GM19372 (cell line): ENCODE results near the gene HS3ST6.
"Not testable (repeated sequence)": the region's sequence is repeated elsewhere in the genome, so short reads cannot be mapped to it uniquely, and the experiment has no call there.

Source experiments
- ATAC-seq: cut with Tn5 transposase; IDR thresholded peaks from one replicate; pipeline ENCODE4 v1.9.1; 2021; ENCODE audit warnings: mild to moderate bottlenecking, low read depth, moderate library complexity; ENCODE audit not compliant: unreplicated experiment

HS3ST6 gene

GRCh38 chr16:1918351-1919326 lies at the start of gene HS3ST6:
Gene HS3ST6 (minus strand): TSS chr16:1918415. CDS start chr16:1918323, 92 bp downstream.
- no peak for ATAC-seq

- no peak for ATAC-seq
These were observed 48.2 kb upstream of the HS3ST6 start, which contains the start of gene RNF151 for GRCh38 chr16:1966460-1966859. Gene RNF151 (plus strand): TSS chr16:1966856. CDS start chr16:1966882, 26 bp downstream.

- no peak for ATAC-seq
These were observed 47.3 kb upstream of the HS3ST6 start for GRCh38 chr16:1965396-1966001.

GRCh38 chr16:1964506-1965395 lies 46.5 kb upstream of the HS3ST6 start, which contains the start of gene RPS2:
Gene RPS2 (minus strand): TSS chr16:1964826. CDS start chr16:1964625, 201 bp downstream.
- peak; percentile 83 for ATAC-seq

- peak; percentile 5 for ATAC-seq
These were observed 45.7 kb upstream of the HS3ST6 start for GRCh38 chr16:1963806-1964505.

GRCh38 chr16:1962161-1963153 lies 44.2 kb upstream of the HS3ST6 start:
- not testable (repeated sequence) for ATAC-seq

- no peak for ATAC-seq
These were observed 43.4 kb upstream of the HS3ST6 start for GRCh38 chr16:1961651-1962067.

GRCh38 chr16:1960665-1961630 lies 42.7 kb upstream of the HS3ST6 start:
- no peak for ATAC-seq

GRCh38 chr16:1959269-1960039 lies 41.2 kb upstream of the HS3ST6 start, which contains the start of gene NDUFB10:
Gene NDUFB10 (plus strand): TSS chr16:1959538. CDS start chr16:1959625, 87 bp downstream.
- peak; percentile 69 for ATAC-seq

- peak; percentile 2 for ATAC-seq
These were observed 40.6 kb upstream of the HS3ST6 start for GRCh38 chr16:1958715-1959268.

- not testable (repeated sequence) for ATAC-seq
These were observed 39.9 kb upstream of the HS3ST6 start for GRCh38 chr16:1958143-1958491.

GRCh38 chr16:1957434-1958142 lies 39.4 kb upstream of the HS3ST6 start:
- not testable (repeated sequence) for ATAC-seq

GRCh38 chr16:1953734-1954133 lies 35.5 kb upstream of the HS3ST6 start:
- no peak for ATAC-seq

- no peak for ATAC-seq
These were observed 32.3 kb upstream of the HS3ST6 start for GRCh38 chr16:1950559-1950958.

GRCh38 chr16:1950047-1950446 lies 31.8 kb upstream of the HS3ST6 start:
- ATAC-seq, result no peak

GRCh38 chr16:1949507-1949906 lies 31.3 kb upstream of the HS3ST6 start:
- no peak for ATAC-seq
